ENCODE data around the gene DISP2. TPM values are rescaled to one million over a fixed set of nuclear protein-coding genes. Genes with fewer than 3 reads are reported as not detected.
A peak's percentile ranks its signal among the peaks of the same experiment; 100 is the strongest.

Gene DISP2
- total RNA-seq, 2 donors from 2014 or later = 0.04 to 0.40 TPM

DNA sequence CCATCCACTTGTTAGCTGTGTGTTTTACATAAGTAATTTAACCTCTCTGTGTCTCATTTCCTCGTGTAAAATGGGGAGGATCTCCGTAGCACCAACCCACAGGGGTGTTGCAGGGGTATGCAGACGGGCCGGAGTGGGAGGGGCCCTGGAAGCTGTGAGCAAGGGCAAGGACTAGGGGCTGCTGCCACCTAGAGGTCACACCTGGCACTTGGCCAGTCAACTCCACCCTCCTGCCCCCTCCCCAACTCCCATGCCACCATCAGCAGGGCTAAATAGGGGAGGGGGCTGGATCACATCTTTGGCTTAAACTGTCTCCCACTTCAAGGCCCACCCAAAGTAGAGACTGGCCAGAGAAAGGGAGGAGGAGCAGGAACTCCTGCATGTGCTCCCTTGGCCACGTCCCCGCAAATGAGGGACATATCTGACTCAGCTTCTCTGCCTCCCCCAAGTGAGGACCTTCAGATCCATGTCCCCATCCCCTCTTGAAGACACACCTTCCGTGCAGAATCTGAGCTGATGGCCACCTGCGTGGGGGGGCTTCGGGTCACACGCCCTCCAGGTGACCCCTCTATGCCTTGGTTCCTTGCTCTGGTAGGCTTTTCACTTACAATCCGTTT is 19.9 kb upstream of the DISP2 start:
- peaks cover 13% of the 10 kb centered on the region for H3K27me3 Mint-ChIP-seq (ENCODE audit: insufficient read depth)
- Histone ChIP-seq H3K4me1 (ENCODE audit: control insufficient read depth, insufficient read depth, low read length) (no peaks in the 10 kb centered on the region), H3K4me3 (ENCODE audit: low read length) (no peak overlapping the region)

GRCh38 chr15:40338921-40339620 is 18.9 kb upstream of the DISP2 start:
- Histone ChIP-seq H3K4me1 (ENCODE audit: control insufficient read depth, insufficient read depth, low read length) (no peaks in the 10 kb centered on the region), H3K4me3 (ENCODE audit: low read length) (no peak overlapping the region)
- TF ChIP-seq, protein P1, sequence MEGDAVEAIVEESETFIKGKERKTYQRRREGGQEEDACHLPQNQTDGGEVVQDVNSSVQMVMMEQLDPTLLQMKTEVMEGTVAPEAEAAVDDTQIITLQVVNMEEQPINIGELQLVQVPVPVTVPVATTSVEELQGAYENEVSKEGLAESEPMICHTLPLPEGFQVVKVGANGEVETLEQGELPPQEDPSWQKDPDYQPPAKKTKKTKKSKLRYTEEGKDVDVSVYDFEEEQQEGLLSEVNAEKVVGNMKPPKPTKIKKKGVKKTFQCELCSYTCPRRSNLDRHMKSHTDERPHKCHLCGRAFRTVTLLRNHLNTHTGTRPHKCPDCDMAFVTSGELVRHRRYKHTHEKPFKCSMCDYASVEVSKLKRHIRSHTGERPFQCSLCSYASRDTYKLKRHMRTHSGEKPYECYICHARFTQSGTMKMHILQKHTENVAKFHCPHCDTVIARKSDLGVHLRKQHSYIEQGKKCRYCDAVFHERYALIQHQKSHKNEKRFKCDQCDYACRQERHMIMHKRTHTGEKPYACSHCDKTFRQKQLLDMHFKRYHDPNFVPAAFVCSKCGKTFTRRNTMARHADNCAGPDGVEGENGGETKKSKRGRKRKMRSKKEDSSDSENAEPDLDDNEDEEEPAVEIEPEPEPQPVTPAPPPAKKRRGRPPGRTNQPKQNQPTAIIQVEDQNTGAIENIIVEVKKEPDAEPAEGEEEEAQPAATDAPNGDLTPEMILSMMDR (conservative IDR thresholded peaks at IDR 0.05) = no peak

More for the DNA sequence above, 19.9 kb upstream of the DISP2 start:
- no peak overlapping the region for H3K27ac Mint-ChIP-seq
- Histone ChIP-seq H3K9me3 (ENCODE audit: control insufficient read depth, low read length) (no peaks in the 10 kb centered on the region), H3K9ac (ENCODE audit: extremely low read depth, low read length, poor library complexity, severe bottlenecking) (no peak overlapping the region), H3K27me3 (ENCODE audit: control insufficient read depth, insufficient read depth, low read length, poor library complexity, severe bottlenecking) (no peaks in the 10 kb centered on the region), H3K36me3 (ENCODE audit: control insufficient read depth, insufficient read depth, low read length) (no peaks in the 10 kb centered on the region), H3K27ac (ENCODE audit: low read depth, low read length) (no peak overlapping the region)
- WGBS, 2 experiments (ENCODE audit: insufficient coverage in 1 of 2, insufficient read length in 1 of 2) = 38 to 100% methylated on average over 1 to 11 of the region's 11 CpGs
- no peaks in the 10 kb centered on the region for H3K36me3 Mint-ChIP-seq (ENCODE audit: low read depth)
- TF ChIP-seq, protein P1 (conservative IDR thresholded peaks at IDR 0.05) = peak; percentile 98
- peak; percentile 94 for DNase-seq
- H3K9me3 Mint-ChIP-seq = no peaks in the 10 kb centered on the region
- no peak overlapping the region for H3K4me3 Mint-ChIP-seq
- peaks cover 13% of the 10 kb centered on the region for H3K4me1 Mint-ChIP-seq

GRCh38 chr15:40339621-40339945 is 18.4 kb upstream of the DISP2 start:
- H3K4me3 ChIP-seq (ENCODE audit: low read length) = no peak overlapping the region
- no peaks in the 10 kb centered on the region for H3K9me3 ChIP-seq (ENCODE audit: control insufficient read depth, low read length)
- WGBS, 2 experiments (ENCODE audit: insufficient coverage in 1 of 2, insufficient read length in 1 of 2) = 89 to 91% methylated on average over 6 to 7 of the region's 7 CpGs
- H3K4me3 Mint-ChIP-seq = no peak overlapping the region
- H3K9ac ChIP-seq (ENCODE audit: extremely low read depth, low read length, poor library complexity, severe bottlenecking) = no peak overlapping the region
- H3K9me3 Mint-ChIP-seq = no peaks in the 10 kb centered on the region
- no peaks in the 10 kb centered on the region for H3K36me3 ChIP-seq (ENCODE audit: control insufficient read depth, insufficient read depth, low read length)
- H3K27ac ChIP-seq (ENCODE audit: low read depth, low read length) = no peak overlapping the region
- no peak overlapping the region for H3K27ac Mint-ChIP-seq
- peaks cover 7% of the 10 kb centered on the region for H3K4me1 Mint-ChIP-seq
- no peak for DNase-seq
- peaks cover 10% of the 10 kb centered on the region for H3K27me3 Mint-ChIP-seq (ENCODE audit: insufficient read depth)
- no peaks in the 10 kb centered on the region for H3K36me3 Mint-ChIP-seq (ENCODE audit: low read depth)
- H3K4me1 ChIP-seq (ENCODE audit: control insufficient read depth, insufficient read depth, low read length) = no peaks in the 10 kb centered on the region
- no peaks in the 10 kb centered on the region for H3K27me3 ChIP-seq (ENCODE audit: control insufficient read depth, insufficient read depth, low read length, poor library complexity, severe bottlenecking)
- TF ChIP-seq, protein P1 (conservative IDR thresholded peaks at IDR 0.05) = peak; percentile 48

More at GRCh38 chr15:40338921-40339620, 18.9 kb upstream of the DISP2 start:
- H3K27me3 ChIP-seq (ENCODE audit: control insufficient read depth, insufficient read depth, low read length, poor library complexity, severe bottlenecking) = no peaks in the 10 kb centered on the region
- H3K4me3 Mint-ChIP-seq = no peak overlapping the region
- no peaks in the 10 kb centered on the region for H3K36me3 Mint-ChIP-seq (ENCODE audit: low read depth)
- no peak overlapping the region for H3K27ac Mint-ChIP-seq
- H3K9ac ChIP-seq (ENCODE audit: extremely low read depth, low read length, poor library complexity, severe bottlenecking) = no peak overlapping the region
- H3K9me3 ChIP-seq (ENCODE audit: control insufficient read depth, low read length) = no peaks in the 10 kb centered on the region
- no peak overlapping the region for H3K27ac ChIP-seq (ENCODE audit: low read depth, low read length)
- peaks cover 12% of the 10 kb centered on the region for H3K27me3 Mint-ChIP-seq (ENCODE audit: insufficient read depth)
- 88 to 93% methylated on average over 6 to 11 of the region's 11 CpGs for WGBS, 2 experiments (ENCODE audit: insufficient coverage in 1 of 2, insufficient read length in 1 of 2)
- H3K36me3 ChIP-seq (ENCODE audit: control insufficient read depth, insufficient read depth, low read length) = no peaks in the 10 kb centered on the region
- H3K9me3 Mint-ChIP-seq = no peaks in the 10 kb centered on the region
- no peak for DNase-seq
- H3K4me1 Mint-ChIP-seq = peaks cover 9% of the 10 kb centered on the region

Data from endodermal cell (in vitro differentiated cells).